GM12875 (cell line): ENCODE results near the gene PRPF39.

Source experiments
- H3K4me3 ChIP-seq: one replicate; pipeline ENCODE4 v1.5.1; 2011; ENCODE audit warnings: low read depth, low read length, control low read depth
- TF ChIP-seq, protein P1 (sequence below): IDR thresholded peaks from 2 replicates; pipeline ENCODE4 v1.5.1; 2011; ENCODE audit warnings: low read depth, mild to moderate bottlenecking, control low read depth, inconsistent platforms, low read length, moderate library complexity, borderline replicate concordance; ENCODE audit not compliant: insufficient read depth

PRPF39 gene

DNA sequence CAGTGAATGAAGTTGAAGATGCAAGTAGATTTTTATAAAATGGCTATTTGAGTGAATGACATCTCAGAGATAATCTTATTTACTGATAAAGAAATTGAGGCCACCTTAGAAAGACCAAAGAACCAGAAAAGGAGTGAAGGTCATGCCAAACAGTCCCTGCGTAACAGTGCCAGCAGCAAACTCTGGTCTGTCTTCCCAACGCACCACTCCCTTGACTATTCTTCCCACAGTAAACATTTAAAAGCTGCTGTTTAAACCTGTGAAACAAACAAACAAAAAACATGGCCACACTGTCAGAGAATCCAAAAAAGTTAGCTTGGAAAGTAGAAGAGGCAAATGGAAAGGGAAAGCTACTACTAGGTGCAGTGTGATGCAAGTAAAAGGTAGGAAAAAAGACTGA lies 1.5 kb upstream of the PRPF39 start:
- no peak overlapping the region for H3K4me3 ChIP-seq
- TF ChIP-seq, protein P1, sequence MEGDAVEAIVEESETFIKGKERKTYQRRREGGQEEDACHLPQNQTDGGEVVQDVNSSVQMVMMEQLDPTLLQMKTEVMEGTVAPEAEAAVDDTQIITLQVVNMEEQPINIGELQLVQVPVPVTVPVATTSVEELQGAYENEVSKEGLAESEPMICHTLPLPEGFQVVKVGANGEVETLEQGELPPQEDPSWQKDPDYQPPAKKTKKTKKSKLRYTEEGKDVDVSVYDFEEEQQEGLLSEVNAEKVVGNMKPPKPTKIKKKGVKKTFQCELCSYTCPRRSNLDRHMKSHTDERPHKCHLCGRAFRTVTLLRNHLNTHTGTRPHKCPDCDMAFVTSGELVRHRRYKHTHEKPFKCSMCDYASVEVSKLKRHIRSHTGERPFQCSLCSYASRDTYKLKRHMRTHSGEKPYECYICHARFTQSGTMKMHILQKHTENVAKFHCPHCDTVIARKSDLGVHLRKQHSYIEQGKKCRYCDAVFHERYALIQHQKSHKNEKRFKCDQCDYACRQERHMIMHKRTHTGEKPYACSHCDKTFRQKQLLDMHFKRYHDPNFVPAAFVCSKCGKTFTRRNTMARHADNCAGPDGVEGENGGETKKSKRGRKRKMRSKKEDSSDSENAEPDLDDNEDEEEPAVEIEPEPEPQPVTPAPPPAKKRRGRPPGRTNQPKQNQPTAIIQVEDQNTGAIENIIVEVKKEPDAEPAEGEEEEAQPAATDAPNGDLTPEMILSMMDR: no peak

DNA sequence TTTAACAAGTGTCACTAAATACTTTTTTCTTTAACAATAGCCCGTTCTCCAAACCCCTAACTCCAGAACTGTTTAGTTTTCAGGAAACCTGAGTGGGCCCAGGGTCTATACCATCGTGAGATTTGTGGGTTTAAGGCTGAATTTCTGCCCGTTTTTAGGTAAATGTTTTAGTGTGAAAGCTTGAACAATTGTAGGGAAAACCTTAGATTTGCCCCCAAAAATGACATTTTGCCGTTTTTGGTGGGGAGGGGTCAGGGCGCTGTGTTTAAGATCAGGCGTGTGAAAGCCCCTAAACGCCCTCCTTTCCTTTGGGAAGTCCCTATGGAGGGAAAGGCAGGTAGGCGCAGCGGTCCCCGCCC lies 320 bp upstream of the PRPF39 start:
- peak overlapping the region; percentile 25 for H3K4me3 ChIP-seq
- TF ChIP-seq, protein P1: no peak

DNA sequence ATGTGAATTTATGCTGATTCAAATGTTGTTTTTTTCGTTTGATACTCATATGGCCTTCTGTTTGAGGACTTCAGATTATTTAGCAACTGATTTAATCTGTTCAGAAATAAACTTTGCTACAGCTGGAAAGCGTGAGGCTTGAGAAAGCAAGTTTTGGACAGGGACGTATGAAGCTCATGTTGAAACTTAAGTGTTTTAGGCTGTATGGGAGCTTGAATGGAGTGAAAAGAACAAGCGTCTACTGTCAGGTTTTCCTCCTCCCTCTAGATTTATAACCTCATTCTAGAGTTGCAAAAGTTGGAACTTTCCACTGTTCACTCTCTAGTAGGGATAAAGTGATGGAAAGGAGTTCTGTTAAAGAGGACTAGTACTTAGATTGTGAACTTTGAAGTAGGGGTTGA lies 1.0 kb downstream of the PRPF39 start:
- peak overlapping the region; percentile 74 for H3K4me3 ChIP-seq
- TF ChIP-seq, protein P1: no peak

DNA sequence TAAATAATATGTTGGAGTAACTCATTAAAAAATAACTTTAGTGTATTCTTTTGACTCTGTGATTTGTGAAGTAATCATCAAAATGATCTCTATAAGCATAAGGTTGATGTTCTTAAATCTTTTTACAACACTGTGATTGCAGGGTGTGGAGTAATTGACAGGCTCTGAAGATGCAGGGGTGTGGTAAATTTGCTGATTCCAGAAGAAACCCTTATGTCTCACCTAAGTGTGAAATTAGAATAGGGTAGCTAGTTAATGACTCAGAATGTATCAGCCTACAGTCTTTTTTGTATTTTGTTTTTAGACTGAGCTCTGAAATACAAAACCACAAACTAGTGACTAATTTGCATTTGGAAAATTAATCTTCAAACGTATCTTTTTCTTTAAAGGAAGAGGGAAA lies 5.9 kb downstream of the PRPF39 start:
- TF ChIP-seq, protein P1: no peak

DNA sequence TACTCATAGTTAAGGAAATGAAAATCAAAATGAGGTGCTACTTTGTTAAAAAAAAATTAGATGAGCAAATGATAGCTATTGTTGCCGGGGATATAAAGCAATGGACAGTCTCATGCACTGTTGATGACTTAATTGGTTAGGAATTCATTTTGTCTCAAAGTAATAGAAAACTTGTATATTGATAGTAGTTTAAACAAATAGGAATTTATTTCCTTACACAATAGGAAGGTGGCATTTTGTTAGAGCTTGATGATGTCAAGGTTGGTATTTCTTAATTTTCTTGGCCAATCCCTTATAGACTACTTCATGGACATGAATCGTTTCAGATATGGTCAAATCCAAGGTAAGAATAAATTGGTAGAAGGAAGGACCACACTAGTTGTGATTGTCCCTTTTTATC lies 7.8 kb downstream of the PRPF39 start:
- no peak overlapping the region for H3K4me3 ChIP-seq
- TF ChIP-seq, protein P1: no peak

More for the DNA sequence above, 5.9 kb downstream of the PRPF39 start:
- H3K4me3 ChIP-seq: no peak overlapping the region

DNA sequence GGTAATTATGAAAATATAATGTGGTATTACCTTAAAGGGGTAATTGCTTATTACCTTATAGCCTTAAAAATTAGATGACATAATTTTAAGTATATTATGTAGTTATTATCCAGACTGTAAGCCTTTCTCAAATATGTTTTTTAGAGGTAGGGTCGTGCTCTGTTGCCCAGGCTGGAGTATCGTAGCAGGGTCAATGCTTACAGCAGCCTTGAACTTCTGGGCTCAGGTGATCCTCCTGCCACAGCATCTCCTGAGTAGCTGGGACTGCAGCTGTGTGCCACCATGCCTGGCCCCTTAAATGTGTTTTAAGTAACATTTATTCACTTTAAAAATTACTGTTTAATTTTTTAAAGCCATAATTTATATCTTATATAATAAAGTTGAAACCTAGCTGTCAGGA lies 10.4 kb downstream of the PRPF39 start:
- TF ChIP-seq, protein P1: no peak
- no peak overlapping the region for H3K4me3 ChIP-seq

DNA sequence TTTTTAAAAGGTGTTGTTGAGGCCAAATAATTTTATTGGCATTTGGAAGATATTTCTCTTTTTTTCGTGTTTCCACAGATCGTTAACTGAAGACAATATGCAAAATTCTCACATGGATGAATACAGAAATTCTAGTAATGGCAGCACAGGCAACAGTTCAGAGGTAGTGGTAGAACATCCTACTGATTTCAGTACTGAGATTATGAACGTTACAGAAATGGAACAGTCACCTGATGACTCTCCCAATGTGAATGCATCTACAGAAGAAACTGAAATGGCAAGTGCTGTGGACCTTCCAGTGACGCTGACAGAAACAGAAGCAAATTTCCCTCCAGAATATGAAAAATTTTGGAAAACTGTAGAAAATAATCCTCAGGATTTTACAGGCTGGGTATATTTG lies 11.2 kb downstream of the PRPF39 start:
- TF ChIP-seq, protein P1: no peak
- no peak overlapping the region for H3K4me3 ChIP-seq
